ENCODE measurements around the gene TNFRSF1B. TPM values are rescaled to one million over a fixed set of nuclear protein-coding genes. Genes with fewer than 3 reads are reported as not detected.

TNFRSF1B gene
- total RNA-seq, 1 donor = 15.3 TPM

- peak in 1 of 3 donors; percentile 20 for DNase-seq (ENCODE audit: low read depth in 2 of 3, low spot score in 2 of 3)
These were observed 6.3 kb downstream of the TNFRSF1B start for GRCh38 chr1:12173041-12173509.

GRCh38 chr1:12173631-12174121, 6.9 kb downstream of the TNFRSF1B start:
- DNase-seq (ENCODE audit: low read depth in 2 of 3, low spot score in 2 of 3) = peak; percentile 88 to 98 (median 94)

GRCh38 chr1:12174924-12175810, 8.4 kb downstream of the TNFRSF1B start:
- peak in 1 of 3 donors; percentile 50 for DNase-seq (ENCODE audit: low read depth in 2 of 3, low spot score in 2 of 3)

- DNase-seq (ENCODE audit: low read depth in 2 of 3, low spot score in 2 of 3) = no peak
These were observed 9.7 kb downstream of the TNFRSF1B start for GRCh38 chr1:12176298-12177118.

GRCh38 chr1:12177156-12177998, 10.6 kb downstream of the TNFRSF1B start:
- no peak for DNase-seq (ENCODE audit: low read depth in 2 of 3, low spot score in 2 of 3)

GRCh38 chr1:12177999-12178441, 11.2 kb downstream of the TNFRSF1B start:
- DNase-seq (ENCODE audit: low read depth in 2 of 3, low spot score in 2 of 3) = peak; percentile 66 to 77 (median 70)

- no peak for DNase-seq (ENCODE audit: low read depth in 2 of 3, low spot score in 2 of 3)
These were observed 11.7 kb downstream of the TNFRSF1B start for GRCh38 chr1:12178511-12178910.

GRCh38 chr1:12179111-12179519, 12.3 kb downstream of the TNFRSF1B start:
- peak; percentile 46 to 62 (median 57) for DNase-seq (ENCODE audit: low read depth in 2 of 3, low spot score in 2 of 3)

- no peak for DNase-seq (ENCODE audit: low read depth in 2 of 3, low spot score in 2 of 3)
These were observed 12.9 kb downstream of the TNFRSF1B start for GRCh38 chr1:12179676-12180075.

GRCh38 chr1:12180315-12180714, 13.5 kb downstream of the TNFRSF1B start:
- no peak for DNase-seq (ENCODE audit: low read depth in 2 of 3, low spot score in 2 of 3)

- no peak for DNase-seq (ENCODE audit: low read depth in 2 of 3, low spot score in 2 of 3)
These were observed 14.1 kb downstream of the TNFRSF1B start for GRCh38 chr1:12180903-12181302.

GRCh38 chr1:12181568-12181967, 14.8 kb downstream of the TNFRSF1B start:
- DNase-seq (ENCODE audit: low read depth in 2 of 3, low spot score in 2 of 3) = no peak

GRCh38 chr1:12182410-12182984, 15.7 kb downstream of the TNFRSF1B start:
- DNase-seq (ENCODE audit: low read depth in 2 of 3, low spot score in 2 of 3) = no peak

GRCh38 chr1:12183095-12183794, 16.5 kb downstream of the TNFRSF1B start:
- no peak for DNase-seq (ENCODE audit: low read depth in 2 of 3, low spot score in 2 of 3)

GRCh38 chr1:12184008-12184681, 17.4 kb downstream of the TNFRSF1B start:
- peak in 2 of 3 donors; percentile 72 to 80 for DNase-seq (ENCODE audit: low read depth in 2 of 3, low spot score in 2 of 3)

GRCh38 chr1:12185036-12185917, 18.5 kb downstream of the TNFRSF1B start:
- DNase-seq (ENCODE audit: low read depth in 2 of 3, low spot score in 2 of 3) = no peak

GRCh38 chr1:12185918-12186678, 19.3 kb downstream of the TNFRSF1B start:
- DNase-seq (ENCODE audit: low read depth in 2 of 3, low spot score in 2 of 3) = no peak

Data from hematopoietic multipotent progenitor cell (in vitro differentiated cells).